HEK293 (cell line): Measurements from ENCODE around the gene SAMD8.

Source experiments
- CTCF ChIA-PET: fragments of 350-600 bp; formaldehyde crosslinking; extraction: SDS; loops from one replicate; lab custom pipeline; 2021; ENCODE audit warnings: antibody characterized with exemption; lab: Yijun Ruan, JAX
- POLR2A ChIA-PET: fragments of 300-600 bp; formaldehyde crosslinking; extraction: SDS; loops from one replicate; lab custom pipeline; 2020; ENCODE audit warnings: antibody characterized with exemption, inconsistent platforms; lab: Yijun Ruan, JAX
- H3K27ac ChIP-seq: fragments of 200-500 bp; sonication (Bioruptor generic); 2 replicates; pipeline ENCODE4 v1.5.1; 2014; ENCODE audit warnings: low read depth, low read length, control low read depth, inconsistent platforms; ENCODE audit errors: extremely low read depth
- H3K36me3 ChIP-seq, 2 experiments: fragments of 200-500 bp in 1 of 2; sonication (Bioruptor generic) in 1 of 2; 1 replicate in 1 of 2; 2 replicates in 1 of 2; pipeline ENCODE4 v1.5.1; 2014 to 2017; ENCODE audit warnings: inconsistent platforms in 2 of 2, low read length in 2 of 2; ENCODE audit not compliant: control insufficient read depth in 2 of 2, insufficient read depth in 1 of 2
- H3K4me1 ChIP-seq: fragments of 200-500 bp; sonication (Bioruptor generic); 2 replicates; pipeline ENCODE4 v1.5.1; 2014; ENCODE audit warnings: mild to moderate bottlenecking, low read length, inconsistent platforms; ENCODE audit not compliant: control insufficient read depth, insufficient read depth
- H3K4me3 ChIP-seq: 2 replicates; pipeline ENCODE4 v1.5.1; 2011; ENCODE audit warnings: low read depth, mild to moderate bottlenecking, control low read depth, low read length, moderate library complexity
- H3K9me3 ChIP-seq: fragments of 200-500 bp; sonication (Bioruptor generic); 2 replicates; pipeline ENCODE4 v1.5.1; 2014; ENCODE audit warnings: low read depth, low read length, inconsistent platforms; ENCODE audit not compliant: control insufficient read depth, insufficient read depth
- RBAK ChIP-seq: fragments of 450-650 bp; formaldehyde crosslinking; IDR thresholded peaks from 2 replicates; pipeline ENCODE4 v1.5.1; 2016; ENCODE audit warnings: missing biosample characterization, missing genetic modification characterization
- WT1 ChIP-seq: fragments of 450-650 bp; formaldehyde crosslinking; IDR thresholded peaks from 2 replicates; pipeline ENCODE4 v1.5.1; 2016; ENCODE audit warnings: missing biosample characterization, missing genetic modification characterization
- ZBTB26 ChIP-seq: fragments of 450-650 bp; formaldehyde crosslinking; optimal IDR thresholded peaks from 2 replicates; pipeline ENCODE3; 2016; ENCODE audit warnings: missing biosample characterization, mild to moderate bottlenecking, missing genetic modification characterization
- ZNF133 ChIP-seq: fragments of 450-650 bp; formaldehyde crosslinking; IDR thresholded peaks from 2 replicates; pipeline ENCODE4 v1.5.1; 2016; ENCODE audit warnings: missing biosample characterization, missing genetic modification characterization
- ZNF155 ChIP-seq: fragments of 450-650 bp; formaldehyde crosslinking; IDR thresholded peaks from 2 replicates; pipeline ENCODE4 v1.5.1; 2016; ENCODE audit warnings: missing biosample characterization, missing genetic modification characterization
- ZNF184 ChIP-seq: fragments of 450-650 bp; IDR thresholded peaks from 2 replicates; pipeline ENCODE4 v1.5.1; 2018; ENCODE audit warnings: missing biosample characterization, mild to moderate bottlenecking, missing genetic modification characterization
- ZNF23 ChIP-seq: fragments of 450-650 bp; formaldehyde crosslinking; IDR thresholded peaks from 2 replicates; pipeline ENCODE4 v1.5.1; 2016; ENCODE audit warnings: missing biosample characterization, missing genetic modification characterization, borderline replicate concordance
- ZNF26 ChIP-seq: fragments of 450-650 bp; formaldehyde crosslinking; IDR thresholded peaks from 2 replicates; pipeline ENCODE4 v1.5.1; 2016; ENCODE audit warnings: missing biosample characterization, missing genetic modification characterization
- ZNF266 ChIP-seq: fragments of 450-650 bp; formaldehyde crosslinking; IDR thresholded peaks from 2 replicates; pipeline ENCODE4 v1.5.1; 2016; ENCODE audit warnings: missing biosample characterization, missing genetic modification characterization, low read depth
- ZNF280D ChIP-seq: fragments of 450-650 bp; formaldehyde crosslinking; IDR thresholded peaks from 2 replicates; pipeline ENCODE4 v1.5.1; 2016; ENCODE audit warnings: missing biosample characterization, missing genetic modification characterization
- ZNF311 ChIP-seq: fragments of 450-650 bp; formaldehyde crosslinking; IDR thresholded peaks from 2 replicates; pipeline ENCODE4 v1.5.1; 2017; ENCODE audit warnings: missing biosample characterization, missing genetic modification characterization, borderline replicate concordance
- ZNF335 ChIP-seq: fragments of 450-650 bp; formaldehyde crosslinking; conservative IDR thresholded peaks from 2 replicates; pipeline ENCODE4 v1.5.1; 2016; ENCODE audit warnings: missing biosample characterization, missing genetic modification characterization
- ZNF398 ChIP-seq: fragments of 450-650 bp; formaldehyde crosslinking; IDR thresholded peaks from 2 replicates; pipeline ENCODE4 v1.5.1; 2017; ENCODE audit warnings: missing biosample characterization, missing genetic modification characterization
- ZNF510 ChIP-seq: fragments of 450-650 bp; formaldehyde crosslinking; IDR thresholded peaks from 2 replicates; pipeline ENCODE4 v1.5.1; 2018; ENCODE audit warnings: mild to moderate bottlenecking, missing genetic modification characterization, missing biosample characterization; ENCODE audit not compliant: insufficient replicate concordance
- ZNF514 ChIP-seq: fragments of 450-650 bp; formaldehyde crosslinking; IDR thresholded peaks from 2 replicates; pipeline ENCODE4 v1.5.1; 2016; ENCODE audit warnings: missing biosample characterization, missing genetic modification characterization
- ZNF518A ChIP-seq: fragments of 450-650 bp; formaldehyde crosslinking; conservative IDR thresholded peaks from 2 replicates; pipeline ENCODE4 v1.5.1; 2016; ENCODE audit warnings: low read depth, missing biosample characterization, missing genetic modification characterization
- ZNF596 ChIP-seq: fragments of 450-650 bp; IDR thresholded peaks from 2 replicates; pipeline ENCODE4 v1.5.0; 2018; ENCODE audit warnings: missing biosample characterization, mild to moderate bottlenecking, missing genetic modification characterization, moderate library complexity
- ZNF600 ChIP-seq: fragments of 450-650 bp; formaldehyde crosslinking; IDR thresholded peaks from 2 replicates; pipeline ENCODE4 v1.5.1; 2016; ENCODE audit warnings: missing biosample characterization, missing genetic modification characterization
- ZNF792 ChIP-seq: fragments of 450-650 bp; formaldehyde crosslinking; IDR thresholded peaks from 2 replicates; pipeline ENCODE4 v1.5.1; 2016; ENCODE audit warnings: missing biosample characterization, missing genetic modification characterization
- ZSCAN18 ChIP-seq: fragments of 450-650 bp; formaldehyde crosslinking; IDR thresholded peaks from 2 replicates; pipeline ENCODE4 v1.5.1; 2016; ENCODE audit warnings: missing biosample characterization, missing genetic modification characterization

The SAMD8 gene

GRCh38 chr10:75111365-75111906 is at the start of gene SAMD8 (continued):
- TF ChIP-seq ZNF596 (tag by site-specific recombination) (no peak), ZSCAN18 (tag by site-specific recombination) (no peak), WT1 (tag by site-specific recombination) (peak; percentile 34; the same call in 1 of the 2 replicates), ZNF23 (tag by site-specific recombination) (no peak), ZNF510 (tag by site-specific recombination) (no peak), ZNF133 (peak; percentile 74; the same call in 1 of the 2 replicates)
- TF ChIP-seq, all 188 proteins: peak for 52

GRCh38 chr10:75061709-75062505 is 49.5 kb upstream of the SAMD8 start:
- no peaks in the 10 kb centered on the region for H3K9me3 ChIP-seq
- H3K36me3 ChIP-seq = no peaks in the 10 kb centered on the region
- no peaks in the 10 kb centered on the region for H3K4me1 ChIP-seq
- POLR2A ChIA-PET = interaction anchor here (0.5 kb wide), 1 partner anchor 14 kb away, joined by 3 read pairs; no protein-coding TSS in a partner anchor
- no peak overlapping the region for H3K4me3 ChIP-seq
- CTCF ChIA-PET = interaction anchor here (0.8 kb wide), 1 partner anchor 19 kb away, joined by 3 read pairs; no protein-coding TSS in a partner anchor
- no peak overlapping the region for H3K27ac ChIP-seq
- no peak for TF ChIP-seq ZNF514 (tag by site-specific recombination)
- no peak for TF ChIP-seq ZBTB26 (tag by site-specific recombination)
- TF ChIP-seq ZNF335 (tag by site-specific recombination) = no peak
- no peak for TF ChIP-seq ZNF184 (tag by site-specific recombination)
- no peak for TF ChIP-seq ZNF600 (tag by site-specific recombination)
- TF ChIP-seq RBAK (tag by site-specific recombination) = no peak
- no peak for TF ChIP-seq ZNF266 (tag by site-specific recombination)
- no peak for TF ChIP-seq ZNF280D
- no peak for TF ChIP-seq ZNF155 (tag by site-specific recombination)
- TF ChIP-seq ZNF398 (tag by site-specific recombination) = no peak
- no peak for TF ChIP-seq ZNF311 (tag by site-specific recombination)
- TF ChIP-seq ZNF518A (tag by site-specific recombination) = no peak
- TF ChIP-seq ZNF26 = no peak
- no peak for TF ChIP-seq ZNF792 (tag by site-specific recombination)
